Fibroblast of gingiva (primary cell): ENCODE results near the gene PPP1R14C.
"Not testable (repeated sequence)": the region's sequence is repeated elsewhere in the genome, so short reads cannot be mapped to it uniquely, and the experiment has no call there.

Experiments used
- DNase-seq: peaks from one replicate; pipeline ENCODE4 v3.0.0-alpha.2; 2011; ENCODE audit warnings: low read depth

The PPP1R14C gene

DNA sequence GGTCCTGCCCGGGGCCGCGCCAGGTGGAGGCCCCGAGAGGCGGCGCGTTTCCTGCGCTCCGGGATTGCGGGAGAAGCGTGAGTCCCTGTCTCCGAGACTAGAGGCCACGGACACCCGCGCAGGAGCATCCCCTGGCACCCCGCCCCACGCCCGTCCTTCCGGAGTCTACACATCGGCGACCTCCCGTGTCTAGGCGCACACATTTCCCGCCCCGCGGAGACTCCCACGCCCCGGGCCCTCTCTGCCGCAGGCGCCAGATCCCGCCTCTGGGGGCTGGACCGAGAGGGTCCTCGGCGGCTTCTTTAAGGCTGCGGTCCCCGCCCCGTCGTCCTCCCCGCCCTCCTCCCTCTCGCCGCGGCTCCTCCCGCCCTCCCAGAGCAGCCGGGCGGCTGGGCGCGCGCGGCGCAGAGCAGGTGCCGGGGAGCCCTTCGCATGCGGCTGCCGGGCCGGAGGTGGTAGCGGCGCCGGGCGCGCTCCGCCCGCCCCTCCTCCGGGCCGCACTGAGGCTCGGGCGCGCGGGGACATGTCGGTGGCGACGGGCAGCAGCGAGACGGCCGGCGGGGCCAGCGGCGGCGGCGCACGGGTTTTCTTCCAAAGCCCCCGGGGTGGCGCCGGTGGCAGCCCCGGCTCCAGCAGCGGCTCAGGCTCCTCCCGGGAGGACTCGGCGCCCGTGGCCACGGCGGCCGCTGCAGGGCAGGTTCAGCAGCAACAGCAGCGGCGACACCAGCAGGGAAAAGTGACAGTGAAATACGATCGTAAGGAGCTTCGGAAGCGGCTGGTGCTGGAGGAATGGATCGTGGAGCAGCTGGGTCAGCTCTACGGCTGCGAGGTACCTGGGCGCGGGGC, at the start of gene PPP1R14C:
PPP1R14C (plus strand) TSS at position 375 of the 846 bp plus-strand sequence; CDS start at position 524, 149 bp downstream.
- DNase-seq: peak; percentile 9

DNA sequence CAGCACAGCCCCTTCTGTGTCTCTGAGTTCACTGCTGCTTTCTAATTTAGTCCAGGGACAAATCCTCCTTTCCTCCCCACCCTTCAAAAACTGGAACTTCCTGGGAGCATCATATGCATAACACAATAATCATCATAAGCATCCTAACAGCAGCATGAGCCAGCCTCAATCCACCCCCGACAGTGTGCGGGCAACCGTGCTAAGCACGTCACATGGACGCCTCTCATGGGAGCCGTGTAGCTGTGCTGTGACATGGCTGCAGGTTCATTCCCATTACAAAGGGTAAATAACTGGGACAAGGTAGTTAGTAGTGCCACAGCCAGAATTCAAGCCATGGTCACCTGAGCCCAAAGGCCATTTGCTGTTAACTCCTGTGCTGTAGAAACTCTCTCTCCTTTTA, 49.4 kb upstream of the PPP1R14C start:
- DNase-seq: no peak

DNA sequence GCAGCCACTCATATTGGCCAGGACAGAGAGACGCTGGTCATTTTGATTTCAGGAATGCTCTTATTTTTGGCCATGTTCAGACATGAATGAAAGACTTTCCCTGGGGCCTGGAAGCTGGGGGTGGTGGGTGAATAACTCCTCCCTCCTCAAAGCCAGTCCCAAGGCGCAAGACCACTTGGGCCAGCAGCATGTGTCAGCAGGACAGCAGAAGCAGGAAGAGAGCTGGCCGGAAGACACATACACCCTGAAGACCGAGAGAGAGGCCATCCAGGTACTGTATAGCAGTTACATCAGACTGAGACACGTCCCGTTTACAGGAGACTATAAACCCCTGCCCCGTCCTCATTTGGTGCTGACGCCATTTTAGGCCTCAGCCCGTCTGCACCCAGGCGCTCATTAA, 44.7 kb upstream of the PPP1R14C start:
- no peak for DNase-seq

- no peak for DNase-seq
Measured at GRCh38 chr6:150099546-150099945, 43.3 kb upstream of the PPP1R14C start.

GRCh38 chr6:150099953-150100352, 42.9 kb upstream of the PPP1R14C start:
- DNase-seq: no peak

DNA sequence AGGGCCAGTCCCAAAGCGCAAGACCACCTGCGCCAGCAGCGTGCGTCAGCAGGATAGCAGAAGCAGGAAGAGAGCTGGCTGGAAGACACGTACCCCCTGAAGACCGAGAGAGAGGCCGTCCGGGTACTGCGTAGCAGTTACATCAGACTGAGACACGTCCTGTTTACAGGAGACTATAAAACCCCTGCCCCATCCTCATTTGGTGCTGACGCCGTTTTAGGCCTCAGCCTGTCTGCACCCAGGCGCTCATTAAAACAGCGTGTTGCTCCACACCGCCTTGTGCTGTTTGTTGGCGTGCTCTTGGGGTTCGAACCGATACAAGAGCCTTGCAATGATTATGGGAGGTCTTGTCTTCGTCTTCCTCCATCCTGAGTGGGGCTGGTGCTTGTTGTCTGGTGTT, 42.1 kb upstream of the PPP1R14C start:
- no peak for DNase-seq

GRCh38 chr6:150102750-150103270, 40.0 kb upstream of the PPP1R14C start:
- no peak for DNase-seq

- DNase-seq: no peak
Measured at GRCh38 chr6:150112233-150112632, 30.6 kb upstream of the PPP1R14C start.

DNA sequence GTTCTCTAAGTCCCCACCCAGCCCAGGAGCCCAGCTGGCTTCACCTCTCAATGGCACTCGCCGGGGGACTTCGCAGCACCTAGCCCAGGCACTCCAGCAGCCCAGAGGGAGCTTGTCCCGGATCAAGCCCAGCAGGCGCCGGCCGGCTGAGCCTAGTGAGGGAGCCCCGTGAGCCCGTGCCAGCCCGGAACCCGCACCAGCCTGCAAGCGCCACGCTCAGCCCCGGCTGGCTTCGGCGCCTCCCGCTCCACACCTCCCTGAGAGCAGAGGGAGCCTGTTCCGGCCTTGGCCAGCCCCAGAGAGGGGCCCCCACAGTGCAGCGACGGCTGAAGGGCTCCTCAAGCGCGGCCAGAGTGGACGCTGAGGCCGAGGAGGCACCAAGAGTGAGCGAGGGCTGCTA, 27.1 kb upstream of the PPP1R14C start:
- no peak for DNase-seq

- no peak for DNase-seq
Measured at GRCh38 chr6:150116200-150116800, 26.5 kb upstream of the PPP1R14C start.

DNA sequence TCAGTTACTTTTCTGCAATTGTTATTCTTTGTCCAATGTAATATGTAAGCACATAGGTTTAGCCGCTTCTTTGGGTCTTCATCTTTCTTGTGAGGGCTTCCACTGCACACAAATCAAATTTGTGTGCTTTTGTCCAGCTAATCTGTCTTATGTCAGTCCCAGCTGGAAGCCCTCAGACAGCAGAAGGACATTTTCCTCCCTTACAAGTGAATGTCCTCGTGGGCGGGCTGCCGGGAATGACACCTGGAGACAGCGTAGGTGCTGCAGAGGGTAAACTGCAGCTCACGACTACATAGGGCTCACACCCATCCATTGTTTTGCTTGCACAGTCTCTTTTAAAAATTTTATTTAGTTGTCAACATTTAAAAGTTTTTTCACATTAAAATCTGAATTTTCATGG, 24.6 kb upstream of the PPP1R14C start:
- DNase-seq: no peak

- DNase-seq: no peak
Measured at GRCh38 chr6:150118627-150119026, 24.2 kb upstream of the PPP1R14C start.

GRCh38 chr6:150119173-150119572, 23.7 kb upstream of the PPP1R14C start:
- DNase-seq: no peak

DNA sequence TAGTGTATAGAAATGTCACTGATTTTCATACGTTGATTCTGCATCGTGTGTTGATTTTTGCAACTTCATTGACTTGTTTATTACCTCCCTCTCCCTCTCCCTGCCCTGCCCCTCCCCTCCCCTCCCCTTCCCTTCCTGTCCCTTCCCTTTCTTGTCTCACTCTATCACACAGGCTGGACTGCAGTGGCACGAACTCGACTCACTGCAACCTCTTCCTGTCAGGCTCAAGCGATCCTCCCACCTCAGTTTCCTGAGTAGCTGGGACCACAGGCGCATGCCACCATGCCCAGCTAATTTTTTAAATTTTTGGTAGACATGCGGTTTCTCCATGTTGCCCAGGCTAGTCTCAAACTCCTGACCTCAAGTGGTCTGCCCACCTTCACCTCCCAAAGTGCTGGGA, 19.2 kb upstream of the PPP1R14C start:
- DNase-seq: no peak

DNA sequence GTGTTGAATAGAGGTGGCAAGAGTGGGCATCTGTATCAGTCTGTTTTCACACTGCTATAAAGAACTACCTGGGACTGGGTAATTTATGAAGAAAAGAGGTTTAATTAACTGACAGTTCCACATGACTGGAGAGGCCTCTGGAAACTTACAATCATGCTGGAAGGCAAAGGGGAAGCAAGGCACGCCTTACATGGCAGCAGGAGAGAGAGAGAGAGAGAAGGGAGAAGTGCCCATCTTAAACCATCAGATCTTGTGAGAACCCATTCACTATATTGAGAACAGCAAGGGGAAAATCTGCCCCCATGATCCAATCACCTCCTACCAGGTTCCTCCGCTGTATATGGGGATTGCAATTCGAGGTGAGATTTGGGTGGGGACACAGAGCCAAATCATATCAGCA, 18.6 kb upstream of the PPP1R14C start:
- DNase-seq: no peak

DNA sequence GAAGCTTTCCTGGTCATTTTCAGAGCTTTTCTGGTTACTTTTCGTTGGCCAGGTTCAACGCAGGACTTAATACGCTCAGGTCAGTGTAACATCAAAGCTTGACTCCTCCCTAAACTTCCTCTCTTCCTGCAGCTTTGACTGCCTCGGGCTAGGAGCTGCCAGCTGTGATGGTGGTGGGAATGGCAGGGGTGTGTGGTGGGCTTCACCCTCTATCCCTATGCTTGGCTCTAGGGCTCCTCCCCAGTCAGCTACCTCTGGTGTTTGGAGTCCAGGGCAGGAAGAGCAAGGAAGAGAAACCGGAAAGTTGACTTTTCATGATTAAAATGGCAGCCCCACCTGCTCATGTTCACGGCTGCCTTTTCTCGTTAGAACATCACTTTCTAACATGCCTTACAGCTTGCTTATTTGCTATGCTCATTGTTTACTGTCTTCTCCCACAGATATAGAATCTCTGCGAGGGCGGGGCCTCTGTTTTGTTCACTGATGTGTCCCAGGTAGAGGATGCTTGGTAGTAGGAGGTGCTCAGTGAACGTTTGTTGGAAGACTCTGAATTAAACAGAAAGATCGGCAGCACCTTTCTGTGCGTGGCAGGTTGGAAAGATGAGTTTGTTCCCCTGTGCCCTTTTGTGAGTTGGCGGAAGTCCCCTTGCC, 16.1 kb upstream of the PPP1R14C start:
- DNase-seq: no peak

DNA sequence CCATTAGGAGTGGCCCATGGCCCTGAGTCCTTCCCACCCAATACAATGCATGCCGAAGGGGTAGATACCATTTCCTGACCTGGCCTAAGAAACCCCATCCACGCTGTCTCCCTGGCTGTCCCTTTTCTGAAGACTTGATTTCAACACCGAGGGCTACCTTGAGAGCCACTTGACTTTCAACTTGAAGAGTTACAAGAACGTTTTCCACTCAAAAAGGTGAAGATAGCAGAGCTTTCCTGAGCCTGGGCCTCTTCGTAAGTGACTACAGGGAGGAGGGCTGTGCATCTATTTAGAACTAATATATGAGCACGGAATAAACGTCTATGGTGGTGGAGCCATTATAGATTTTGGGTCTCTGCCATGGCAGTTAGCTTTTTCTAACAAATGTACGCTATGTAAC, 14.4 kb upstream of the PPP1R14C start:
- no peak for DNase-seq

- DNase-seq: no peak
Measured at GRCh38 chr6:150129616-150130505, 13.0 kb upstream of the PPP1R14C start.

GRCh38 chr6:150133686-150134085, 9.2 kb upstream of the PPP1R14C start:
- no peak for DNase-seq

GRCh38 chr6:150134280-150134920, 8.4 kb upstream of the PPP1R14C start:
- no peak for DNase-seq

DNA sequence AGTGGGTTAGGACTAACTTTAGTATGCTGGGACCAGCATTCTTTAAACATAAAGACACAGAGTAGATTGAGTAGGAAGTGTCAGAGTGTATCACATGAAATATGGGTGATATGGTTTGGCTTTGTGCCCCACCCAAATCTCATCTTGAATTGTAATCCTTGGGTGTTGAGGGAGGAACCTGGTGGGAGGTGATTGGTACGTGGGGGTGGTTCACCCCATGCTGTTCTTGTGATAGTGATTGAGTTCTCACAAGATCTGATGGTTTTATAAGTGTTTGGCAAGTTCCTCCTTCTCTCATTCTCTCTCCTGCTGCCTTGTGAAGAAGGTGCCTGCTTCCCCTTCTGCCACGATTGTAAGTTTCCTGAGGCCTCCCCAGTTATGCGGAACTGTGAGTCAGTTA, 5.1 kb upstream of the PPP1R14C start:
- DNase-seq: not testable (repeated sequence)
